GM12874 (cell line): ENCODE data around the gene KLF2.

ENCODE experiments used
- TF ChIP-seq, protein P1 (sequence below): IDR thresholded peaks from 2 replicates; pipeline ENCODE4 v1.5.1; 2011; ENCODE audit warnings: low read depth, mild to moderate bottlenecking, control low read depth, low read length, moderate library complexity; ENCODE audit not compliant: insufficient read depth

The KLF2 gene

DNA sequence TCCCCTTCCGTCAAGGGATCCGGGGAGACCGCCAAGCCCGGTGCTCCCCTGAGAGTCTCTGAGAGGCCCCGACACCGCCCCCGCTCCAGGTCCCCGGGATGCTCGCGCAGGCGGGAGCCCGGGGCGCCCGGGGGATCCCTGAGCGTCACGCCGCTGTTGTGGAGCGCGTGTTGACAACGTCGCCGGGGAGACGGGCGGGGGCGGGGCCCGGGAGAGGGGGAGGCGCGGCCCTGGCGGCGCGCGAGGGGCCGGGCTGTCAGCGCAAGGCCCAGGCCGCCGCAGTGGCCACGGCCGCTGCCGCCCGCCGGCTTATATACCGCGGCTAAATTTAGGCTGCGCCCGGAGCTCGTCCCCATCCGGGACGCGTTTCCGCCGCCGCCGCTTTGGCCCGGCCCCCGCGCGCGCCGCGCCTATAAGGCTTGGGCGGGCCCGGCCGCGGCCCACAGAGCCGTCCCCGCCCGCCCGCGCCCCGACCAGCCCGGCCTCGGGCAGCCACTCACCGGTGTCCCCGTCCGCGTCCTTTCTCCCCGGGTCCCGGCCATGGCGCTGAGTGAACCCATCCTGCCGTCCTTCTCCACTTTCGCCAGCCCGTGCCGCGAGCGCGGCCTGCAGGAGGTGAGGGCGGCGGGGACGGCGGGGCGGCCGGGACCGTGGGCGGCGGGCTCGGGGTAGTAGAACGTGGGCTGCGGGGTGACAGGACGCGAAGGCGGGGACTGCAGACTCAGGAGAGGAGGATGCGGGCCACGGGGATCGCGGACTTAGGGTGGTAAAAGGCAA, at the start of gene KLF2:
KLF2 (plus strand) TSS at position 443 of the 777 bp plus-strand sequence; CDS start at position 541, 98 bp downstream.
- TF ChIP-seq, protein P1, sequence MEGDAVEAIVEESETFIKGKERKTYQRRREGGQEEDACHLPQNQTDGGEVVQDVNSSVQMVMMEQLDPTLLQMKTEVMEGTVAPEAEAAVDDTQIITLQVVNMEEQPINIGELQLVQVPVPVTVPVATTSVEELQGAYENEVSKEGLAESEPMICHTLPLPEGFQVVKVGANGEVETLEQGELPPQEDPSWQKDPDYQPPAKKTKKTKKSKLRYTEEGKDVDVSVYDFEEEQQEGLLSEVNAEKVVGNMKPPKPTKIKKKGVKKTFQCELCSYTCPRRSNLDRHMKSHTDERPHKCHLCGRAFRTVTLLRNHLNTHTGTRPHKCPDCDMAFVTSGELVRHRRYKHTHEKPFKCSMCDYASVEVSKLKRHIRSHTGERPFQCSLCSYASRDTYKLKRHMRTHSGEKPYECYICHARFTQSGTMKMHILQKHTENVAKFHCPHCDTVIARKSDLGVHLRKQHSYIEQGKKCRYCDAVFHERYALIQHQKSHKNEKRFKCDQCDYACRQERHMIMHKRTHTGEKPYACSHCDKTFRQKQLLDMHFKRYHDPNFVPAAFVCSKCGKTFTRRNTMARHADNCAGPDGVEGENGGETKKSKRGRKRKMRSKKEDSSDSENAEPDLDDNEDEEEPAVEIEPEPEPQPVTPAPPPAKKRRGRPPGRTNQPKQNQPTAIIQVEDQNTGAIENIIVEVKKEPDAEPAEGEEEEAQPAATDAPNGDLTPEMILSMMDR = no peak

DNA sequence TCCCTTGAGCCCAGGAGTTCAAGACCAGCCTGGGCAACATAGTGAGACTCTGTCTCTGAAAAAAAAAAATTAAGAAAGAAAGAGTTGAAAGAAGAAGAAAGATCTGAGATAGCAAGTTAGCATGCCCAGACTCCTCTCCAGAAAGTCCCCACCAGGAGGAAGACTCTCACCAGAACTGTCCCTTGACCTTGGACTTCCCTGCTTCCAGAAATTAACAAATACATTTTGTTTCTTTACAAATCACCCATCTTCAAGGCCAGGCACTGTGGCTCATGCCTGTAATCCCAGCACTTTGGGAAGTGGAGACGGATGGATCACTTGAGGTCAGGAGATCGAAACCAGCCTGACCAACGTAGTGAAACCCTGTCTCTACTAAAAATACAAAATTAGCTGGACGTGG, 44.3 kb upstream of the KLF2 start:
- TF ChIP-seq, protein P1 = no peak

DNA sequence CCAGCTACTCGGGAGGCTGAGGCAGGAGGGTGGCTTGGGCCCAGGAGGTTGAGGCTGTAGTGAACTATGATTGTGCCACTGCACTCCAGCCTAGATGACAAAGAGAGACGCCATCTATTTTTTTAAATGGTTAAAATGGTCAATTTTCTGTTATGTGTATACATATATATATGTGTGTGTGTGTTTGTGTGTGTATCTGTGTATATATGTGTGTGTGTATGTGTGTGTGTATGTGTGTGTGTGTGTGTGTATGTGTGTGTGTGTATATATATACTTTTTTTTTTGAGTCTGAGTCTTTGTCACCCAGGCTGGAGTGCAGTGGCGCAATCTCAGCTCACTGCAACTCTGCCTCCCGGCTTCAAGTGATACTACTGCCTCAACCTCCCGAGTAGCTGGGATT, 42.9 kb upstream of the KLF2 start:
- TF ChIP-seq, protein P1 = no peak

DNA sequence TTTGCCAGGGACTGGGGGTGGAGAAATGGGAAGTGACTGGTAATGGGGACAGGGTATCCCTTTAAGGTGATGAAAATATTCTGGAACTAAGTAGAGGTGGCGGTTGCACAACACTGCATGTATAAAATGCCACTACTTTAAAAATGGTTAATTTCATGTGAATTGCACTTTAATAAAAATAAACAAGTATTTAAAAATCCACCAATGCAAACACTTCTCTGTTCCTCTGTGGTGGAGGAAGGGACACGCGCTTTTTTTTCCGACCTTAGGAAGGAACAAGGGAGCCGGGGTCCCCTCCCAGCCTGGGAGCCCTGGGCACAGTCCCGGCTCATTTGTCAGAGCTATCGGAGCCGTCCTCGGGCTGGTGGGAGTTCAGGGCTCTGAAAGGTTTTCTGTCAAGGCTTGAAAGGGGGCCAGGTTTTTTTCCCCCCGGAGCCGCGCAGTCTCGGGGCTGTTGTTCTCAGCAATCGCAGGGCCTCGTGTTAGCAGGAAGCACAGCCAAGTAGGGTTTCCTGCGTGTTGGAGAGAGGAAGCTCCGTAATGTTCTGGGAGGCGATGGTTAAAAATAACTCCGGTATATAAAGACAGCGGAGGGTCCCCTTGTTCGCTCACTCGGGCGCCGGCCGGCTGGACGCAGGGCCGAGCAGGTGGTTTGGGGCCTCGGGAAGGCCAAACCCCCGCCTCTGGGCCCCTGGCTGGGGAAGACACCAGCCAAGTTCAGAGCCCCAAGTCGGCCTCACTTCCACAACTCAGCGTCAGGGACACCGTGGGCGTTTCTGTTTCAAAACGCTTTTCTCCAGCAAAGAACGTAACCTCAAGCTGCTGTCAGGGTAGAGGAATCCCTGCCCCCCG, 41.2 kb upstream of the KLF2 start:
- TF ChIP-seq, protein P1 = no peak

DNA sequence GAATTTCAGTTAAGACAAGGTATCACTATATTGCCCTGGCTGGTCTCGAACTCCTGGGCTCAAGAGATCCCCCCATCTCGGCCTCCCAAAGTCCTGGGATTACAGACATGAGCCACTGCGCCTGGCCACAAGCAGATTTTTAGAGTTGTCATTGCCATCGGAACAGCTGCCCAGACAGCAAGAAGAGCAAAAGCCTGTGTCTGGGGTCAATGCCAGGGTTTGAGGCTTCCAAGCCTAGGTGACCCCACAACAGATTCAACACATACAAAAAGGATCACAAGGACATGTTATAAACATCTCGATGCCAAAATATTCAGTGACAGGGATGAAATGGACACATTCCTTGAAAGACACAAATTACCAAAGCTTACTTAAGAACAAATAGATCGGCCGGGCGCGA, 40.1 kb upstream of the KLF2 start:
- TF ChIP-seq, protein P1 = no peak

DNA sequence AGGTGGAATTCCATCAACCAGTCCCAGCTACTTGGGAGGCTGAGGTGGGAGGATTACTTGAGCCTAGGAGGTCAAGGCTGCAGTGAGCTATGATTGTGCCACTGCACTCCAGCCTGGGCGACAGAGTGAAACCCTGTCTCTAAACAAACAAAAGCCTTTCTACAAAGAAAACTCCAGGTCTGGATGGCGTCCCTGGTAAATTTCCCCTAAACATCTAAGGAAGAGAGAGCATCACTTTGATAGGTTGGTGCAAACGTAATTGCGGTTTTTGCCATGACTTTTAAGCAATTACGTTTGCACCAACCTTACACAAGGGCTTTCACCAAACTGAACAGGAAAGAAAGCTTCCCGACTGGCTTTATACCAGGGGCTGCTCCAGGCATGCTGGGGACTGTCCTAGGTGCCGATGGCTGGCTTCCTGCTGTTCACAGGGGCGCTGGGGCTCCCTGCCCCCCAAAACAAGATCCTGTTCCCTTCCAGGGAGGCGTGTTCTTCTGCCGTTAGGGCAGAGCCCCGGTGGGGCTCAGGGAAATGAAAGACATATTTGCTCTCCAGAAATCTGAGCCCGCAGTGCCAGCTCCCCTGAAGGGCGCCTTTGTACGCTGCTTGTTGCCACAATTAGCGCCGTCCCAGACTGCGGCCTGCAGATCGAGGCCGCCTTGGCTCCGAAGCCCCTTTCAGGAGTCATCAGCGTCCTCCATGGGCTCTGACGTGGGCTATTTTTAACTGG, 38.7 kb upstream of the KLF2 start:
- TF ChIP-seq, protein P1 = no peak

DNA sequence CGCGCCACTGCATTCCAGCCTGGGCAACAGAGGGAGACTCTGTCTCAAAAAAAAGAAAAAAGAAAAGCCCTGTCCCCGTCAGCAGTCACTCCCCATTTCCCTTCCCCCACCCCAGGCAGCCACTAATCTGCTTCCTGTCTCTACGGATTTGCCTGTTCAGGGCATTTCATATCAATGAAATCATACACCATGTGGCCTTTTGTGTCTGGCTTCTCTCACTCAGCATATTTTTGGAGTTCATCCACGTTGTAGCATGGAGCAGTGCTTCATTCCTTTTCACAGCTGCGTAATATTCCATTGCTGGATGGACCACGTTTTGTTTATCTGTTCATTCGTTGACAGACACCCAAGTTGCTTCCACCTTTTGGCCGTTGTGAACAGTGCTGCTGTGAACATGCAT, 36.1 kb upstream of the KLF2 start:
- TF ChIP-seq, protein P1 = no peak
